Spleen (tissue), 7 donors: ENCODE data around the gene SHISA9.

ENCODE experiments used
- CTCF ChIP-seq, 11 experiments: fragments of 200-600 bp in 7 of 11; fragments of 450-650 bp in 4 of 11; sonication (generic) in 4 of 11; IDR thresholded peaks in 8 of 11; conservative IDR thresholded peaks in 3 of 11; 1 replicate in 7 of 11; 2 replicates in 4 of 11; pipeline versions ENCODE4 v1.4.0 to v1.8.0; 2016 to 2021; ENCODE audit warnings: antibody characterized with exemption in 11 of 11, inconsistent platforms in 4 of 11, mild to moderate bottlenecking in 1 of 11
- POLR2A ChIP-seq, 3 donors: fragments of 450-650 bp; IDR thresholded peaks; one replicate each; pipeline ENCODE4 v1.5.1; 2017; ENCODE audit warnings: antibody characterized with exemption in 3 of 3, mild to moderate bottlenecking in 1 of 3
- POLR2AphosphoS5 ChIP-seq, 3 donors: sonication (generic); formaldehyde crosslinking; IDR thresholded peaks; one replicate each; pipeline ENCODE4 v1.5.1; 2017; ENCODE audit warnings: antibody characterized with exemption in 3 of 3
- donor health status: DM: no; HTN: no; CAD: no; lungs with moderate emphysema.
- donor health status: DM: no; HTN: no; CAD: no.
- donor health status: DM: no; HTN: no; CAD: no.

- TF ChIP-seq CTCF (IDR thresholded peaks at IDR 0.05 in 8 of 11, conservative IDR thresholded peaks at IDR 0.05 in 3 of 11) (no peak), POLR2AphosphoS5 (IDR thresholded peaks at IDR 0.05) (no peak), POLR2A (IDR thresholded peaks at IDR 0.05) (no peak)
Measured at GRCh38 chr16:12972246-12972645, 70.8 kb downstream of the SHISA9 start.
